PC-9 (cell line): ENCODE results near the gene ZSCAN12. TPM values are rescaled to one million over a fixed set of nuclear protein-coding genes. Genes with fewer than 3 reads are reported as not detected.
"Not testable (repeated sequence)": the region's sequence is repeated elsewhere in the genome, so short reads cannot be mapped to it uniquely, and the experiment has no call there.

Source experiments
- BruUV-seq: library from RNA; stranded (reverse); fragments of 400-500 nt; replicated peaks from 2 replicates; lab custom pipeline; 2021; lab: Mats Ljungman, UMichigan
- CTCF ChIA-PET: fragments of 300-600 bp; sonication (Branson Sonifier 250); formaldehyde crosslinking; loops from one replicate; lab custom pipeline; 2022; ENCODE audit warnings: antibody characterized with exemption; lab: Charles Lee
- POLR2A ChIA-PET: fragments of 300-600 bp; sonication (Branson Sonifier 250); formaldehyde crosslinking; loops from one replicate; lab custom pipeline; 2022; ENCODE audit warnings: antibody characterized with exemption; ENCODE audit not compliant: unreplicated experiment; lab: Charles Lee
- DNase-seq, 2 experiments: peaks; one replicate each; pipeline versions ENCODE4 v3.0.0 to v3.0.0-alpha.2; 2015 to 2022; ENCODE audit warnings: mixed read lengths in 1 of 2
- H2AFZ ChIP-seq: fragments of 200-600 bp; sonication (generic); 2 replicates; pipeline ENCODE4 v1.8.1; 2017; ENCODE audit warnings: antibody characterized with exemption
- H3F3A ChIP-seq: fragments of 200-600 bp; sonication (generic); 2 replicates; pipeline ENCODE4 v1.8.1; 2017; ENCODE audit warnings: antibody characterized with exemption, mild to moderate bottlenecking, low read depth; ENCODE audit not compliant: insufficient read depth
- H3K27ac ChIP-seq: fragments of 200-600 bp; sonication (generic); 2 replicates; pipeline ENCODE4 v1.6.1; 2016; ENCODE audit warnings: mixed run types
- H3K27me3 ChIP-seq: fragments of 200-600 bp; sonication (generic); 2 replicates; pipeline ENCODE4 v1.6.1; 2016; ENCODE audit warnings: low read depth, mixed run types; ENCODE audit not compliant: insufficient read depth
- H3K36me3 ChIP-seq: fragments of 200-600 bp; sonication (generic); 2 replicates; pipeline ENCODE4 v1.6.1; 2016; ENCODE audit warnings: low read depth, mixed run types
- H3K4me1 ChIP-seq: fragments of 200-600 bp; sonication (generic); replicated peaks from 2 replicates; pipeline ENCODE4 v1.6.1; 2016; ENCODE audit warnings: mixed run types; ENCODE audit not compliant: insufficient read depth
- H3K4me2 ChIP-seq: fragments of 200-600 bp; sonication (generic); 2 replicates; pipeline ENCODE4 v1.6.1; 2017; ENCODE audit warnings: mixed run types
- H3K4me3 ChIP-seq: fragments of 200-600 bp; sonication (generic); 2 replicates; pipeline ENCODE4 v1.6.1; 2016; ENCODE audit warnings: mixed run types
- H3K79me2 ChIP-seq: fragments of 200-600 bp; sonication (generic); 2 replicates; pipeline ENCODE4 v1.6.1; 2017; ENCODE audit warnings: low read depth, mixed run types
- H3K9me2 ChIP-seq: fragments of 200-600 bp; sonication (generic); 2 replicates; pipeline ENCODE4 v1.8.1; 2017; ENCODE audit warnings: mild to moderate bottlenecking; ENCODE audit not compliant: insufficient read depth
- H3K9me3 ChIP-seq: fragments of 200-600 bp; sonication (generic); 2 replicates; pipeline ENCODE4 v1.8.1; 2016; ENCODE audit warnings: low read depth; ENCODE audit not compliant: insufficient read depth
- H4K20me1 ChIP-seq: fragments of 200-600 bp; sonication (generic); 2 replicates; pipeline ENCODE4 v1.8.1; 2017; ENCODE audit not compliant: insufficient read depth
- CTCF ChIP-seq: fragments of 200-600 bp; sonication (generic); conservative IDR thresholded peaks from 2 replicates; pipeline ENCODE4 v1.6.1; 2017; ENCODE audit warnings: mixed run types, antibody characterized with exemption, mild to moderate bottlenecking, moderate library complexity
- EZH2 ChIP-seq: fragments of 200-600 bp; sonication (generic); IDR thresholded peaks from 2 replicates; pipeline ENCODE4 v1.8.0; 2017; ENCODE audit warnings: antibody characterized with exemption, low read depth
- intact Hi-C: fragments of 100-400 bp; cut with micrococcal nuclease; formaldehyde crosslinking; loops from one replicate; pipeline ENCODE4 v1.10.0; 2022; ENCODE audit not compliant: unreplicated experiment
- total RNA-seq: library from RNA; stranded (reverse); gene quantifications from 2 replicates; pipeline ENCODE4 v1.2.3, GENCODE V29; 2021

The ZSCAN12 gene
- total RNA-seq, 1 experiment from 2014 or later: 11.2 TPM

- TF ChIP-seq CTCF (no peak), EZH2 (no peak)
- Histone ChIP-seq H3K9me2 (no peaks in the 10 kb centered on the region), H3K4me2 (no peak overlapping the region), H3K36me3 (no peaks in the 10 kb centered on the region), H4K20me1 (no peaks in the 10 kb centered on the region), H3K4me3 (no peak overlapping the region), H3F3A (no peaks in the 10 kb centered on the region), H3K27ac (no peak overlapping the region), H3K4me1 (no peaks in the 10 kb centered on the region), H3K79me2 (no peaks in the 10 kb centered on the region), H3K27me3 (no peaks in the 10 kb centered on the region), H2AFZ (no peak overlapping the region), H3K9me3 (no peaks in the 10 kb centered on the region)
- ChIA-PET POLR2A (interaction anchor here (0.6 kb wide), 1 partner anchor 198 kb away, joined by 4 read pairs; no protein-coding TSS in a partner anchor), CTCF (no interaction called here)
- BruUV-seq: no TSS peak
- intact Hi-C loops: no loop called here
- DNase-seq: no peak
Observed at GRCh38 chr6:28408076-28408802, 8.7 kb upstream of the ZSCAN12 start.

- no peak overlapping the region for H3K4me3 ChIP-seq
- no peaks in the 10 kb centered on the region for H3K36me3 ChIP-seq
- no peak overlapping the region for H3K4me2 ChIP-seq
- H4K20me1 ChIP-seq: no peaks in the 10 kb centered on the region
- H3K27ac ChIP-seq: no peak overlapping the region
- ChIA-PET CTCF (no interaction called here), POLR2A (interaction anchor here (0.6 kb wide), 1 partner anchor 197 kb away, joined by 4 read pairs; no protein-coding TSS in a partner anchor)
- no peaks in the 10 kb centered on the region for H3F3A ChIP-seq
- H2AFZ ChIP-seq: no peak overlapping the region
- no peaks in the 10 kb centered on the region for H3K9me2 ChIP-seq
- H3K79me2 ChIP-seq: no peaks in the 10 kb centered on the region
- TF ChIP-seq EZH2: no peak
- TF ChIP-seq CTCF: no peak
- DNase-seq: no peak
- no TSS peak for BruUV-seq
- no peaks in the 10 kb centered on the region for H3K4me1 ChIP-seq
- intact Hi-C loops: no loop called here
- no peaks in the 10 kb centered on the region for H3K27me3 ChIP-seq
- no peaks in the 10 kb centered on the region for H3K9me3 ChIP-seq
Observed at GRCh38 chr6:28407401-28407800, 7.9 kb upstream of the ZSCAN12 start.

GRCh38 chr6:28403923-28404322 is 4.4 kb upstream of the ZSCAN12 start:
- H3K4me2 ChIP-seq, H3K4me3 ChIP-seq, H3K27me3 ChIP-seq, BruUV-seq, POLR2A ChIA-PET, H3F3A ChIP-seq, intact Hi-C loops, DNase-seq, H3K9me2 ChIP-seq, H3K79me2 ChIP-seq, H3K36me3 ChIP-seq, H3K27ac ChIP-seq, H4K20me1 ChIP-seq, H2AFZ ChIP-seq, H3K9me3 ChIP-seq, H3K4me1 ChIP-seq, CTCF ChIA-PET: not testable (repeated sequence)
